ENCODE results near the gene ATP8A2. TPM values are rescaled to one million over a fixed set of nuclear protein-coding genes. Genes with fewer than 3 reads are reported as not detected.

The ATP8A2 gene
- total and polyA plus RNA-seq, 2 of the 8 experiments (the other 6 are each of a cell fraction or from before 2014, with no cell fraction given) = 2.4 to 8.3 TPM

- TF ChIP-seq, protein P1, sequence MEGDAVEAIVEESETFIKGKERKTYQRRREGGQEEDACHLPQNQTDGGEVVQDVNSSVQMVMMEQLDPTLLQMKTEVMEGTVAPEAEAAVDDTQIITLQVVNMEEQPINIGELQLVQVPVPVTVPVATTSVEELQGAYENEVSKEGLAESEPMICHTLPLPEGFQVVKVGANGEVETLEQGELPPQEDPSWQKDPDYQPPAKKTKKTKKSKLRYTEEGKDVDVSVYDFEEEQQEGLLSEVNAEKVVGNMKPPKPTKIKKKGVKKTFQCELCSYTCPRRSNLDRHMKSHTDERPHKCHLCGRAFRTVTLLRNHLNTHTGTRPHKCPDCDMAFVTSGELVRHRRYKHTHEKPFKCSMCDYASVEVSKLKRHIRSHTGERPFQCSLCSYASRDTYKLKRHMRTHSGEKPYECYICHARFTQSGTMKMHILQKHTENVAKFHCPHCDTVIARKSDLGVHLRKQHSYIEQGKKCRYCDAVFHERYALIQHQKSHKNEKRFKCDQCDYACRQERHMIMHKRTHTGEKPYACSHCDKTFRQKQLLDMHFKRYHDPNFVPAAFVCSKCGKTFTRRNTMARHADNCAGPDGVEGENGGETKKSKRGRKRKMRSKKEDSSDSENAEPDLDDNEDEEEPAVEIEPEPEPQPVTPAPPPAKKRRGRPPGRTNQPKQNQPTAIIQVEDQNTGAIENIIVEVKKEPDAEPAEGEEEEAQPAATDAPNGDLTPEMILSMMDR (IDR thresholded peaks at IDR 0.05; ENCODE audit: control extremely low read depth in 1 of 3, insufficient read depth in 1 of 3, low read depth in 1 of 3, low read length in 3 of 3) = no peak
Measured at GRCh38 chr13:25708268-25708667, 336.5 kb downstream of the ATP8A2 start (continued).

All from H1 (cell line).